ENCODE results near the gene MOBP.
A peak's percentile ranks its signal among the peaks of the same experiment; 100 is the strongest.

Gene MOBP

DNA sequence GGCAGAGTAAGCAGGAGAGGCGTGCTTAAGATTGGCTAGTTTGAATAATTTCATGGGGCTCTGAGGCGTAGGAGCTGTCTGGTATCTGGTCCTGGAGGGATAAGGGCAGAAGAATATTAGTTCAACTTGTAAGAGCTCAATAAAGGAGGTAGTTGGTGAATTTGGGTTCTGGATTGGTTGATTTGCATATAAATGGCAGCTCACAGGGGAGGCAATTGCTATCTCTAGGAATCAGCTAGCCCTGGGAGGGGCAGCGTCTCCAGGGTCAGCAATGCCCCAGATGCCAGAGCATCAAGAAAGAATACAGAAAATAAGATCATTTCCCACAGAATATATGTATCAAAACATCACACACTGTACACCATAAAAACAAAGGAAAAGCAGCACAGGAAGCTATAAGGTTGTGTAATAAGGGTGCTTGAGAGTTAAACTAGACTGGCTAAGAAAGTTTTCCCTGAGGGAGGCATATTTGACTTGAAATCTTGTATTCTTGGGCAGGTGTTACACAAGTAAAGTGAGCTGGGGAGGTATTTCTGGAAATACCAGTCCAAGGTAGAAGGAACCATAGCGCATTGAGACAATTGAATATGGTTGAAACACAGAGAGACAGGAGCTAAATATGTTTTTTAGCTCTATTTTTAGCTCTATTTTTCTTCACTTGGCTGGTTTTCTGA lies 6.1 kb downstream of the MOBP start:
- Histone ChIP-seq H3K4me1 (ENCODE audit: control insufficient read depth, insufficient read depth, low read length) (peaks cover 13% of the 10 kb centered on the region), H3K36me3 (ENCODE audit: control insufficient read depth, insufficient read depth, low read length) (no peaks in the 10 kb centered on the region), H3K4me3 (ENCODE audit: low read depth, low read length) (0 out of 2 replicates have a peak overlapping the region, but pooled peaks have one; percentile 19), H3K27me3 (ENCODE audit: control insufficient read depth, insufficient read depth, low read length) (no peaks in the 10 kb centered on the region), H3K27ac (ENCODE audit: low read depth, low read length) (peak overlapping the region; percentile 16), H3K9ac (ENCODE audit: low read depth, low read length) (no peak overlapping the region), H3K9me3 (ENCODE audit: control insufficient read depth, insufficient read depth, low read length) (no peaks in the 10 kb centered on the region)

DNA sequence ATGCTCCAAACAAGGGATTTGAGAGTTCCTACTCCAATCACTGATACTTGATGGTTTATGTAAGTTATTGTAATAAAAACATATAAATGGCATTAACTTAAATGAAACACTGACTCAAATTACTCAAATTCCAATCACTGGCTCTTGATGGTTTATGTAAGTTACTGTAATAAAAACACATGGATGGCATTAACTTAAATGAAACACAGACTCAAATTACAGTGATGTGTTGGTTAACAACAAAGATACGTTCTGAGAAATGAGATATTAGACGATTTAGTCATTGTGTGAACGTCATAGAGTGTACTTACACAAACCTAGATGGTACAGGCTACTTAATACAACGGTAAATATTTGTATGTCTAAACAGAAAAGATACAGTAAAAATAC lies 6.6 kb downstream of the MOBP start:
- H3K9ac ChIP-seq (ENCODE audit: low read depth, low read length): no peak overlapping the region
- H3K27me3 ChIP-seq (ENCODE audit: control insufficient read depth, insufficient read depth, low read length): no peaks in the 10 kb centered on the region
- H3K27ac ChIP-seq (ENCODE audit: low read depth, low read length): no peak overlapping the region
- H3K9me3 ChIP-seq (ENCODE audit: control insufficient read depth, insufficient read depth, low read length): no peaks in the 10 kb centered on the region
- H3K36me3 ChIP-seq (ENCODE audit: control insufficient read depth, insufficient read depth, low read length): no peaks in the 10 kb centered on the region
- no peak overlapping the region for H3K4me3 ChIP-seq (ENCODE audit: low read depth, low read length)
- H3K4me1 ChIP-seq (ENCODE audit: control insufficient read depth, insufficient read depth, low read length): peaks cover 13% of the 10 kb centered on the region

DNA sequence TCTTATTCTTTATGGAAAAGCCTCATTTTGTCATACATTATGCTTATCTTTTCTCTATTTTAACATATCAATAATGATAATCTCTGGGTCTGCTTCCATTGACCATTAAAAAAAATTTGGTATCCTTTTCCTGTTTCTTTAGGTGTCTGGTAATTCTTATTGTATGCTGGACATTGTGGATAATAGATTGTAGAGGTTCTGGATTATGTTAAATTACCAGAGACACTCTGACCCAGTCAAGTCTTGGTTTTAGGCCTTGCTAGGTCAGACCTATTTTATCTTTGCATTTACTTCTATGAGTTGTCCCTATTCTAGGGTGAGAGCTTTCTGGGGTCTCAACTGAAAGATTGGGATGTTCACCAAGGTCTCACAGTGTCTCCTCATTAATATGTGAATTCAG lies 9.3 kb downstream of the MOBP start:
- Histone ChIP-seq H3K4me3 (ENCODE audit: low read depth, low read length) (no peak overlapping the region), H3K9ac (ENCODE audit: low read depth, low read length) (no peak overlapping the region), H3K9me3 (ENCODE audit: control insufficient read depth, insufficient read depth, low read length) (no peaks in the 10 kb centered on the region), H3K4me1 (ENCODE audit: control insufficient read depth, insufficient read depth, low read length) (peaks cover 13% of the 10 kb centered on the region), H3K27ac (ENCODE audit: low read depth, low read length) (no peak overlapping the region), H3K36me3 (ENCODE audit: control insufficient read depth, insufficient read depth, low read length) (no peaks in the 10 kb centered on the region), H3K27me3 (ENCODE audit: control insufficient read depth, insufficient read depth, low read length) (no peaks in the 10 kb centered on the region)

GRCh38 chr3:39478226-39478625 lies 10.7 kb downstream of the MOBP start:
- no peaks in the 10 kb centered on the region for H3K27me3 ChIP-seq (ENCODE audit: control insufficient read depth, insufficient read depth, low read length)

GRCh38 chr3:39479701-39480414 lies 12.4 kb downstream of the MOBP start:
- Histone ChIP-seq H3K9me3 (ENCODE audit: control insufficient read depth, insufficient read depth, low read length) (no peaks in the 10 kb centered on the region), H3K27me3 (ENCODE audit: control insufficient read depth, insufficient read depth, low read length) (no peaks in the 10 kb centered on the region), H3K27ac (ENCODE audit: low read depth, low read length) (no peak overlapping the region), H3K36me3 (ENCODE audit: control insufficient read depth, insufficient read depth, low read length) (no peaks in the 10 kb centered on the region), H3K4me1 (ENCODE audit: control insufficient read depth, insufficient read depth, low read length) (no peaks in the 10 kb centered on the region), H3K9ac (ENCODE audit: low read depth, low read length) (no peak overlapping the region), H3K4me3 (ENCODE audit: low read depth, low read length) (no peak overlapping the region)

More at GRCh38 chr3:39478226-39478625, 10.7 kb downstream of the MOBP start:
- H3K27ac ChIP-seq (ENCODE audit: low read depth, low read length): no peak overlapping the region
- H3K4me3 ChIP-seq (ENCODE audit: low read depth, low read length): no peak overlapping the region
- H3K9me3 ChIP-seq (ENCODE audit: control insufficient read depth, insufficient read depth, low read length): no peaks in the 10 kb centered on the region
- no peaks in the 10 kb centered on the region for H3K36me3 ChIP-seq (ENCODE audit: control insufficient read depth, insufficient read depth, low read length)
- H3K4me1 ChIP-seq (ENCODE audit: control insufficient read depth, insufficient read depth, low read length): peaks cover 9% of the 10 kb centered on the region
- no peak overlapping the region for H3K9ac ChIP-seq (ENCODE audit: low read depth, low read length)

DNA sequence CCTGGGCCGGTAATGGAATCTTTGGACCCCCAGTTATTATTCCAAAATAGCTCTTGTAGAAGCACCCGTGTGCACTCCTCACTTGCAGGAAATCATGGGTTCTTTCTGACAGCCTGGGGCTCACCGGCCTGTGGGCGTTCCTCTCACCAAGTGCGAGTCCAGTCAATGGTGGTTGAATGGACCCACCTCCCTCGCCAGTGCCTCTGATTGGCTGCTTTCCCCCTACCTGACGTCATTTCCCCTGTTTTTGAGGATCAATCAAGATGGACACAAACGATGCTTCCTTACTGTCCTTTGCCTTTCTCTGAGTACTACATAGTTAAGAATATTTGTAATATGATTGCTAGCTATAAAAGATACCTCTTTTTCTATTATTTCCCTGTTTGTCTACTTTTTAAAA lies 18.1 kb downstream of the MOBP start:
- Histone ChIP-seq H3K9ac (ENCODE audit: low read depth, low read length) (no peak overlapping the region), H3K27me3 (ENCODE audit: control insufficient read depth, insufficient read depth, low read length) (no peaks in the 10 kb centered on the region), H3K36me3 (ENCODE audit: control insufficient read depth, insufficient read depth, low read length) (no peaks in the 10 kb centered on the region), H3K4me3 (ENCODE audit: low read depth, low read length) (no peak overlapping the region), H3K27ac (ENCODE audit: low read depth, low read length) (no peak overlapping the region), H3K9me3 (ENCODE audit: control insufficient read depth, insufficient read depth, low read length) (no peaks in the 10 kb centered on the region), H3K4me1 (ENCODE audit: control insufficient read depth, insufficient read depth, low read length) (no peaks in the 10 kb centered on the region)

- Histone ChIP-seq H3K36me3 (ENCODE audit: control insufficient read depth, insufficient read depth, low read length) (no peaks in the 10 kb centered on the region), H3K4me3 (ENCODE audit: low read depth, low read length) (no peak overlapping the region), H3K9me3 (ENCODE audit: control insufficient read depth, insufficient read depth, low read length) (no peaks in the 10 kb centered on the region), H3K27me3 (ENCODE audit: control insufficient read depth, insufficient read depth, low read length) (no peaks in the 10 kb centered on the region), H3K4me1 (ENCODE audit: control insufficient read depth, insufficient read depth, low read length) (no peaks in the 10 kb centered on the region), H3K9ac (ENCODE audit: low read depth, low read length) (no peak overlapping the region), H3K27ac (ENCODE audit: low read depth, low read length) (no peak overlapping the region)
These were observed 23.5 kb downstream of the MOBP start for GRCh38 chr3:39491014-39491413.

DNA sequence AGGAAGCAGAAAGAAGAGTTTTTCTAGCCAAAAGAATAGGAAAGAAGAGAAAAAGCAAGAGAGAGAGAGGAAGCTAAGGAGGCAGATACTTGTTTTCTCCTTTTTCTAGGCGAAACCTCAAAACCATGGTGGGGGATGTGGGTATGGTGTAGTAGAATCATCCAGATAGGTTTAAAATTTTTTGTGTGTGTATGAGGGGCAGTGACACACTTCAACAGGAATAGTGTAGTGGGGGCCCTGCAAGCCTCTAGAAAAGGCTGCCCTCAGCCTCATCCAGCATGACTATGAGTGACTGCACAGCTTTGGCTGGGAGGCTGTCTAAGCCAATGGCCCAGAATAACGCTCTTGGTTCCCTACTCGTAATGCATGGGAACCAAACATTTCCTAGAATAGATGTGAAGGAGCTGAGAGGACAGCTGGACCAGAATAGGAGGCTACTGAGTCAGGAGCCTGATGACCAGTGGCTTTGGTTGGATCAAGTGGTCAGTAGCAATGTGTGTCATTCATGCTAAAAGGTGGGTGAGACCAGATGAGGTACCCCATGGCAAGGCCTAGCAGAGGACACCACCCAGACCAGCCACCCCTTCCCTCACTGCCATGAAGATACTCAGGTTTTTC lies 24.4 kb downstream of the MOBP start:
- Histone ChIP-seq H3K27me3 (ENCODE audit: control insufficient read depth, insufficient read depth, low read length) (no peaks in the 10 kb centered on the region), H3K9me3 (ENCODE audit: control insufficient read depth, insufficient read depth, low read length) (no peaks in the 10 kb centered on the region), H3K4me1 (ENCODE audit: control insufficient read depth, insufficient read depth, low read length) (no peaks in the 10 kb centered on the region), H3K9ac (ENCODE audit: low read depth, low read length) (no peak overlapping the region), H3K36me3 (ENCODE audit: control insufficient read depth, insufficient read depth, low read length) (no peaks in the 10 kb centered on the region), H3K27ac (ENCODE audit: low read depth, low read length) (no peak overlapping the region), H3K4me3 (ENCODE audit: low read depth, low read length) (no peak overlapping the region)

GRCh38 chr3:39494781-39495180 lies 27.3 kb downstream of the MOBP start:
- no peak overlapping the region for H3K4me3 ChIP-seq (ENCODE audit: low read depth, low read length)
- H3K4me1 ChIP-seq (ENCODE audit: control insufficient read depth, insufficient read depth, low read length): no peaks in the 10 kb centered on the region
- no peaks in the 10 kb centered on the region for H3K36me3 ChIP-seq (ENCODE audit: control insufficient read depth, insufficient read depth, low read length)
- H3K9me3 ChIP-seq (ENCODE audit: control insufficient read depth, insufficient read depth, low read length): no peaks in the 10 kb centered on the region
- H3K27me3 ChIP-seq (ENCODE audit: control insufficient read depth, insufficient read depth, low read length): peaks cover 5% of the 10 kb centered on the region; the same call in 1 of the 2 replicates
- H3K9ac ChIP-seq (ENCODE audit: low read depth, low read length): no peak overlapping the region
- H3K27ac ChIP-seq (ENCODE audit: low read depth, low read length): no peak overlapping the region

- H3K9ac ChIP-seq (ENCODE audit: low read depth, low read length): no peak overlapping the region
- H3K4me3 ChIP-seq (ENCODE audit: low read depth, low read length): no peak overlapping the region
- H3K27me3 ChIP-seq (ENCODE audit: control insufficient read depth, insufficient read depth, low read length): peaks cover 5% of the 10 kb centered on the region; the same call in 1 of the 2 replicates
- H3K36me3 ChIP-seq (ENCODE audit: control insufficient read depth, insufficient read depth, low read length): no peaks in the 10 kb centered on the region
- no peaks in the 10 kb centered on the region for H3K4me1 ChIP-seq (ENCODE audit: control insufficient read depth, insufficient read depth, low read length)
- no peaks in the 10 kb centered on the region for H3K9me3 ChIP-seq (ENCODE audit: control insufficient read depth, insufficient read depth, low read length)
- no peak overlapping the region for H3K27ac ChIP-seq (ENCODE audit: low read depth, low read length)
These were observed 30.3 kb downstream of the MOBP start for GRCh38 chr3:39497753-39498152.

DNA sequence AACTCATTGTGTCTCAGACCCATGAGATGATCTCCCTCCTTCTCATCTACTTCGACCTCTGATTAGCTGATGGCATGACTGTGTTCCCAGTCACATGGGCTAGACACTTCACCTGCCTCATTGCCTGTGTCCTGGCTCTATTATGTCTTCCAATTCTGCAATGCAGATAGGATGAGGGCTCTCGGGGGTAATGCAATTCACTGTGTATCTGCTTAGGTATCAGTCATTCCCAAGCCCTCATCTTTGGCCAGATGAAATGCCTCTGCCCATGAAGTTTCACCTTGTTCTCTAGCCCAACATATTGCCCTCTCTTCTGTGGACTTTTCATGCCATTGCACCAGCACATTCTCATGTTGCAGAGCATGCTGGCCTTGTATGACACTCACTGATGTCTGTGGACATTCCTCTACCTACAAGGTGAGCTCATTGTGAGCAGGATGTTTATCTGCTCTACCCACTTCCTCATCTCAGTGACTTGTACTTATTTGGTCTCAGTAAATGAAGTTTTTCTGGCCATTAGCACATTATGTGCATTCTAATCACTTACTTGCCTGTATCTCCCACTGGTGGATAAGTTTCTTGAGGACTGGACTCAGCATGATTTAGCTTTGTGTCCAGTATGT lies 32.3 kb downstream of the MOBP start:
- no peak overlapping the region for H3K4me3 ChIP-seq (ENCODE audit: low read depth, low read length)
- H3K27me3 ChIP-seq (ENCODE audit: control insufficient read depth, insufficient read depth, low read length): peaks cover 5% of the 10 kb centered on the region; the same call in 1 of the 2 replicates
- H3K9me3 ChIP-seq (ENCODE audit: control insufficient read depth, insufficient read depth, low read length): no peaks in the 10 kb centered on the region
- H3K4me1 ChIP-seq (ENCODE audit: control insufficient read depth, insufficient read depth, low read length): no peaks in the 10 kb centered on the region
- no peak overlapping the region for H3K9ac ChIP-seq (ENCODE audit: low read depth, low read length)
- no peaks in the 10 kb centered on the region for H3K36me3 ChIP-seq (ENCODE audit: control insufficient read depth, insufficient read depth, low read length)
- H3K27ac ChIP-seq (ENCODE audit: low read depth, low read length): no peak overlapping the region

Measured in HUES48 (cell line).